Measurements from ENCODE around the gene KRT34. TPM values are rescaled to one million over a fixed set of nuclear protein-coding genes. Genes with fewer than 3 reads are reported as not detected.

Gene KRT34
- polyA plus RNA-seq, 1 donor, result not detected

DNA sequence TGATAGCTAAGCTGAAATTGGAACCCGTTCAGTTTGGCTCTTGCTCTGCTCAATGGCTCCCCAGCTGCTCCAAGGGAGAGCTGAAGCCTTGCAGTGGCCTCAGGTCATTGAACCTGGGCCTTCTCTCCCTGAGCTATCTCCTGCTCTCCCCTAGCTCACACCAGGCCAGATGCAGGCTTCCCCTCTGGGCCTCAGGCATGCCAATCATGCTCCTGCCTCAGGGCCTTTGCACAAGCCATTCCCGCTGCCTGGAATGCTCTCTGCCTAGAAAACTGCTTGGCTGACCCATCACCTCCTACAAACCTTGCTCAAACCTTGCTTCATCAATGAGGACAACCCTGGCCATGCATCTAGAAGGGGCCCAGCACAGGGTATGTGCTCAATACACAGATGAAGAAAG, 49.9 kb downstream of the KRT34 start:
- no peak for DNase-seq

DNA sequence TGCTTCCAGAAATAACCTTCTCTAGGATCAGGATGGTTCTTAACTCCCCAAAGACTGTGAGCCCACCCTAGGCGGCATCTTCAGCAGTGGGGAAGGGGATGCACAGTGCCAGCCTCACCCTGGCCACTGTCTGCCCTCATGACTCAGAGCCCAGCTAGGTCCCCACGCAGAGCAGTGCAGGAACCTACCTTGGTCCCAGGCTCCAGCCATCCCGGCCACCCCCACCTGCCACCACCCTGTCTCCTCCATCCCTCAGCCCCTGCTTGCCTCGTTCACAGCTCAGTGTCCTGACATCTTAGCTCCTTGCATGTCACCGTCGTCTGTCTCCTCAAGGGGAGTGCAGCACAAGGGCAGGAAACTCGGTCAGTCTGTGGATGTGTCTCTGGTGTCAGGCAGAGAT, 50.5 kb downstream of the KRT34 start:
- DNase-seq, result no peak

DNA sequence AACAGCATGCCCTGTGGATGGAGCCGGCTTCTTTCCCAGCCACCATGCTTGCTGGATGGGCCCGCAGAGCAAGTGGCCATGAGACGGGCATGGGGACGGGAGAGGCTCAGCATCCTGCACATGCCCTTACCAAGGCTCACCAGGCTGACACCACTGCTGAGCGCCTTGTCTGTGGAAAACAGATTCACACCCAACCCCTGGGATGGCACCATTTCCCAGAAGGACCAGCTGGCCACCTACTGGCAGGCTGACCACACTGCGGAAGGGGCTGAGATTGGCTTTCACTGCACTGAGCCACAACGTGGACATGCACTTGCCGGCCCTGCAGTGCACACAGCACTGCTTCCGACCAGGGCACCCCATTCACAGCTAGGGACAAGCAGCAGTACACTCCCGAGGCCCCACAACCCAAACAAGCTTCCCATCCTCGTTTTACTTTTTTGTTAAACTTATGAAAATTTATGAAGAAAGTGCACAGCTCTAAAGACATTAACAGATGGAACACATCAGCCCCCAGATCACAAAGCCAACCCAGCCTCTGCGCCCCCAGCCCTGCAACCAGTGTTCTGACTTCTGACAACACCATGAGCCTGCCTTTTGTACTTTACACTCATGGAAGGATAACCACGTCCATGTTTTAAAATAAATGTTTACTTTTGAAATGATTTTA, 52.7 kb downstream of the KRT34 start:
- DNase-seq, result no peak

DNA sequence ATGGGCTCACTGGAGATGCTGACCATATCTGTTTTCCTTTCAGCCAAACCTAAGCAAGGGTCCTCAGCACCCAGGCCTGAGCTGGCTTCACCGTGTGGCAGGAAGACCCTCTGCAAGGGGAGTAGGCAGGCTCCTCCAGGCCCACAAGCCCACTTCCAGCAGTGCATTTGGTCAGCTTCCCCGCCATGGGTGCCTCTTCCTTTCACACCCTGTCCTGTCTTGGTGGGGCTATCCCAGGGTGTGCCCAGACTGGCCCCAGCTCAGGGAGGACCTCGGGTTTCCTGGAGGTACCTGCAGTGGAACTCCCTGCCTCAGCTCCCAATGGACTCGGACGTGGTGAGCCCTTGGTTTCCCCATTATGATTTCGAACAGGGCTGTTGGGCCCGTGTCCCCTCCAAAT, 53.9 kb downstream of the KRT34 start:
- DNase-seq, result no peak

Other genes starting within 250 kb of the KRT34 start
- not detected for gene KRTAP4-6, start 241.8 kb downstream of the KRT34 start, polyA plus RNA-seq (ENCODE audit: insufficient read length)
- gene KRTAP4-5, start 232.5 kb downstream of the KRT34 start, polyA plus RNA-seq (ENCODE audit: insufficient read length), result not detected
- not detected for gene KRTAP4-4, start 221.6 kb downstream of the KRT34 start, polyA plus RNA-seq (ENCODE audit: insufficient read length)
- gene KRTAP4-3, start 214.1 kb downstream of the KRT34 start, polyA plus RNA-seq (ENCODE audit: insufficient read length), result not detected
- not detected for gene KRTAP4-2, start 204.1 kb downstream of the KRT34 start, polyA plus RNA-seq (ENCODE audit: insufficient read length)
- gene KRTAP4-1, start 197.4 kb downstream of the KRT34 start, polyA plus RNA-seq (ENCODE audit: insufficient read length), result not detected
- gene KRTAP9-1, start 192.4 kb downstream of the KRT34 start, polyA plus RNA-seq (ENCODE audit: insufficient read length), result not detected
- gene KRTAP9-2, start 155.7 kb downstream of the KRT34 start, polyA plus RNA-seq (ENCODE audit: insufficient read length), result not detected
- gene KRTAP9-3, start 149.9 kb downstream of the KRT34 start, polyA plus RNA-seq (ENCODE audit: insufficient read length), result not detected
- not detected for gene KRTAP9-8, start 144.3 kb downstream of the KRT34 start, polyA plus RNA-seq (ENCODE audit: insufficient read length)
- not detected for gene KRTAP9-4, start 132.6 kb downstream of the KRT34 start, polyA plus RNA-seq (ENCODE audit: insufficient read length)
- gene KRTAP9-9, start 126.9 kb downstream of the KRT34 start, polyA plus RNA-seq (ENCODE audit: insufficient read length), result not detected
- 0.42 TPM for gene KRTAP9-6, start 116.9 kb downstream of the KRT34 start, polyA plus RNA-seq (ENCODE audit: insufficient read length)
- gene KRTAP9-7, start 106.6 kb downstream of the KRT34 start, polyA plus RNA-seq (ENCODE audit: insufficient read length), result not detected
- not detected for gene KRTAP29-1, start 79.5 kb downstream of the KRT34 start, polyA plus RNA-seq (ENCODE audit: insufficient read length)
- gene KRTAP16-1, start 73.0 kb downstream of the KRT34 start, polyA plus RNA-seq (ENCODE audit: insufficient read length), result not detected
- gene KRTAP17-1, start 66.6 kb downstream of the KRT34 start, polyA plus RNA-seq (ENCODE audit: insufficient read length), result not detected
- not detected for gene KRT33A, start 31.5 kb downstream of the KRT34 start, polyA plus RNA-seq (ENCODE audit: insufficient read length)
- not detected for gene KRT33B, start 12.5 kb downstream of the KRT34 start, polyA plus RNA-seq (ENCODE audit: insufficient read length)
- gene KRT31, start 15.3 kb upstream of the KRT34 start, polyA plus RNA-seq (ENCODE audit: insufficient read length), result not detected
- not detected for gene KRT37, start 42.3 kb upstream of the KRT34 start, polyA plus RNA-seq (ENCODE audit: insufficient read length)
- gene KRT38, start 58.7 kb upstream of the KRT34 start, polyA plus RNA-seq (ENCODE audit: insufficient read length), result not detected
- not detected for gene KRT32, start 85.1 kb upstream of the KRT34 start, polyA plus RNA-seq (ENCODE audit: insufficient read length)
- gene KRT35, start 98.8 kb upstream of the KRT34 start, polyA plus RNA-seq (ENCODE audit: insufficient read length), result not detected
- not detected for gene KRT36, start 107.6 kb upstream of the KRT34 start, polyA plus RNA-seq (ENCODE audit: insufficient read length)
- 0.25 TPM for gene KRT13, start 123.3 kb upstream of the KRT34 start, polyA plus RNA-seq (ENCODE audit: insufficient read length)
- gene KRT15, start 136.6 kb upstream of the KRT34 start, polyA plus RNA-seq (ENCODE audit: insufficient read length), result 1.8 TPM
- gene KRT19, start 146.0 kb upstream of the KRT34 start, polyA plus RNA-seq (ENCODE audit: insufficient read length), result 142 TPM
- not detected for gene KRT9, start 189.8 kb upstream of the KRT34 start, polyA plus RNA-seq (ENCODE audit: insufficient read length)
- gene KRT14, start 204.6 kb upstream of the KRT34 start, polyA plus RNA-seq (ENCODE audit: insufficient read length), result not detected
- gene KRT16, start 230.5 kb upstream of the KRT34 start, polyA plus RNA-seq (ENCODE audit: insufficient read length), result not detected
- 1.1 TPM for gene KRT17, start 242.3 kb upstream of the KRT34 start, polyA plus RNA-seq (ENCODE audit: insufficient read length)